ENCODE data around the gene CDA. TPM values are rescaled to one million over a fixed set of nuclear protein-coding genes. Genes with fewer than 3 reads are reported as not detected.

The CDA gene
- total and polyA plus RNA-seq, 10 of the 15 experiments (the other 5 are each of a cell fraction or from before 2014, with no cell fraction given): not detected

DNA sequence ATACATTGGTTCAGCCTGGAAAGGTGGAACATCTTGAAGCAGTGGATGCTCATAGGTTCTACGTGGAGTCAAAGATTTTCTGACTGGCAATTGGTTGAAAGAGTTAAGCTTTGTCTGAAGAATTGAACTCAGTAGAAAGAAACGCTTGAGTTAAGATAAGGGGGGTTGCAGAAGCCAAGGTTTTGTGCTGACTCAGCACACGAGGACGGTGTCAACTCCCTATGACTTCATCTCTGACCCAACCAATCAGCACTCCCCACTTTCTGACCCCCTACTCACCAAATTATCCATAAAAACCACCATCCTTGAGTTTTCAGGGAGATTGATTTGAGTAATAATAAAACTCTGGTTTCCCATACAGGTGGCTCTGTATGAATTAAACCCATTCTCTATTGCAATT, 41.8 kb downstream of the CDA start (continued):
- TF ChIP-seq, protein P1, sequence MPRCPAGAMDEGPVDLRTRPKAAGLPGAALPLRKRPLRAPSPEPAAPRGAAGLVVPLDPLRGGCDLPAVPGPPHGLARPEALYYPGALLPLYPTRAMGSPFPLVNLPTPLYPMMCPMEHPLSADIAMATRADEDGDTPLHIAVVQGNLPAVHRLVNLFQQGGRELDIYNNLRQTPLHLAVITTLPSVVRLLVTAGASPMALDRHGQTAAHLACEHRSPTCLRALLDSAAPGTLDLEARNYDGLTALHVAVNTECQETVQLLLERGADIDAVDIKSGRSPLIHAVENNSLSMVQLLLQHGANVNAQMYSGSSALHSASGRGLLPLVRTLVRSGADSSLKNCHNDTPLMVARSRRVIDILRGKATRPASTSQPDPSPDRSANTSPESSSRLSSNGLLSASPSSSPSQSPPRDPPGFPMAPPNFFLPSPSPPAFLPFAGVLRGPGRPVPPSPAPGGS (IDR thresholded peaks at IDR 0.05; ENCODE audit: borderline replicate concordance, insufficient read depth, low read depth, low read length, poor library complexity, severe bottlenecking): no peak
- no peak for TF ChIP-seq HDGF (IDR thresholded peaks at IDR 0.05)
- TF ChIP-seq MYC (IDR thresholded peaks at IDR 0.05; ENCODE audit: insufficient read depth, insufficient read length, insufficient replicate concordance, low read length, severe bottlenecking): no peak
- TF ChIP-seq BACH1 (IDR thresholded peaks at IDR 0.05; ENCODE audit: borderline replicate concordance): no peak
- no peak for TF ChIP-seq NRF1 (conservative IDR thresholded peaks at IDR 0.05; ENCODE audit: low read depth, low read length)
- TF ChIP-seq SRF (IDR thresholded peaks at IDR 0.05; ENCODE audit: low read depth in 2 of 2, low read length in 2 of 2): no peak
- no peak for TF ChIP-seq SUPT20H (IDR thresholded peaks at IDR 0.05; ENCODE audit: borderline replicate concordance, control insufficient read depth, low read depth, low read length)
- no peak for TF ChIP-seq MEF2B (IDR thresholded peaks at IDR 0.05; ENCODE audit: partially characterized antibody, poor library complexity, severe bottlenecking)

- Histone ChIP-seq H3K9me3 (replicated peaks; ENCODE audit: control insufficient read depth, insufficient read depth, low read length) (no peaks in the 10 kb centered on the region; the same call in 2 of the 3 replicates), H3K4me2 (ENCODE audit: control insufficient read depth, insufficient read depth) (no peak overlapping the region), H4K20me1 (ENCODE audit: control insufficient read depth, insufficient read depth) (no peaks in the 10 kb centered on the region), H3K27me3 (replicated peaks in 1 of 2; ENCODE audit: control insufficient read depth in 2 of 2, insufficient read depth in 2 of 2, low read length in 1 of 2) (no peaks in the 10 kb centered on the region), H3K9ac (ENCODE audit: control insufficient read depth, insufficient read depth, low read length) (no peak overlapping the region), H2AFZ (ENCODE audit: control insufficient read depth, low read depth, low read length) (no peak overlapping the region), H3K4me3 (no peak overlapping the region), H3K4me1 (ENCODE audit: control insufficient read depth, insufficient read depth, low read length) (peaks cover 8% of the 10 kb centered on the region; the same call in 1 of the 2 replicates), H3K79me2 (ENCODE audit: control insufficient read depth, insufficient read depth, low read length) (no peaks in the 10 kb centered on the region), H3K27ac (ENCODE audit: control insufficient read depth, insufficient read depth) (no peak overlapping the region), H3K36me3 (ENCODE audit: control insufficient read depth in 2 of 2, insufficient read depth in 2 of 2, low read length in 1 of 2) (no peaks in the 10 kb centered on the region)
- no peak for DNase-seq (ENCODE audit: low read depth, low spot score)
- no peak for FAIRE-seq
- POLR2A ChIA-PET: no interaction called here
- RAD21 ChIA-PET (ENCODE audit: unreplicated experiment): interaction anchor here (2.8 kb wide), 1 partner anchor 110 kb away, joined by 10 read pairs; no protein-coding TSS in a partner anchor
- ATAC-seq: no peak
- no TSS peak for BruUV-seq (replicated peaks)
- SMC1A ChIA-PET (ENCODE audit: uncharacterized antibody, unreplicated experiment): no interaction called here
- CTCF ChIA-PET: interaction anchor here (0.6 to 4.0 kb wide), 10 partner anchors 9 to 137 kb away, joined by 3 to 31 read pairs (median 4); partner anchors contain the start of gene DDOST
- 53% methylated on average over 3 of the region's 3 CpGs for WGBS (ENCODE audit: insufficient coverage, insufficient replicate concordance, low lambda C conversion rate, missing lambda C conversion rate)
- intact Hi-C loops (cut with micrococcal nuclease; ENCODE audit: unreplicated experiment): loop anchor here (10.0 kb wide), 1 partner anchor 418 kb away; no protein-coding TSS in a partner anchor
- in situ Hi-C loops (cut with MboI): no loop called here
- TF ChIP-seq FOXK2 (IDR thresholded peaks at IDR 0.05): no peak
- no peak for TF ChIP-seq BMI1 (IDR thresholded peaks at IDR 0.05; ENCODE audit: borderline replicate concordance)
- no peak for TF ChIP-seq NFYA (IDR thresholded peaks at IDR 0.05; ENCODE audit: borderline replicate concordance, low read depth, low read length)
- no peak for TF ChIP-seq NFIC (IDR thresholded peaks at IDR 0.05; ENCODE audit: low read depth, low read length)
- TF ChIP-seq MYC (IDR thresholded peaks at IDR 0.05; ENCODE audit: insufficient read depth, insufficient read length, insufficient replicate concordance, low read length, severe bottlenecking): no peak
- TF ChIP-seq, protein P2, sequence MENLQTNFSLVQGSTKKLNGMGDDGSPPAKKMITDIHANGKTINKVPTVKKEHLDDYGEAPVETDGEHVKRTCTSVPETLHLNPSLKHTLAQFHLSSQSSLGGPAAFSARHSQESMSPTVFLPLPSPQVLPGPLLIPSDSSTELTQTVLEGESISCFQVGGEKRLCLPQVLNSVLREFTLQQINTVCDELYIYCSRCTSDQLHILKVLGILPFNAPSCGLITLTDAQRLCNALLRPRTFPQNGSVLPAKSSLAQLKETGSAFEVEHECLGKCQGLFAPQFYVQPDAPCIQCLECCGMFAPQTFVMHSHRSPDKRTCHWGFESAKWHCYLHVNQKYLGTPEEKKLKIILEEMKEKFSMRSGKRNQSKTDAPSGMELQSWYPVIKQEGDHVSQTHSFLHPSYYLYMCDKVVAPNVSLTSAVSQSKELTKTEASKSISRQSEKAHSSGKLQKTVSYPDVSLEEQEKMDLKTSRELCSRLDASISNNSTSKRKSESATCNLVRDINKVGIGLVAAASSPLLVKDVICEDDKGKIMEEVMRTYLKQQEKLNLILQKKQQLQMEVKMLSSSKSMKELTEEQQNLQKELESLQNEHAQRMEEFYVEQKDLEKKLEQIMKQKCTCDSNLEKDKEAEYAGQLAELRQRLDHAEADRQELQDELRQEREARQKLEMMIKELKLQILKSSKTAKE (IDR thresholded peaks at IDR 0.05; ENCODE audit: low read depth, poor library complexity, severe bottlenecking): no peak
- TF ChIP-seq, protein P3, sequence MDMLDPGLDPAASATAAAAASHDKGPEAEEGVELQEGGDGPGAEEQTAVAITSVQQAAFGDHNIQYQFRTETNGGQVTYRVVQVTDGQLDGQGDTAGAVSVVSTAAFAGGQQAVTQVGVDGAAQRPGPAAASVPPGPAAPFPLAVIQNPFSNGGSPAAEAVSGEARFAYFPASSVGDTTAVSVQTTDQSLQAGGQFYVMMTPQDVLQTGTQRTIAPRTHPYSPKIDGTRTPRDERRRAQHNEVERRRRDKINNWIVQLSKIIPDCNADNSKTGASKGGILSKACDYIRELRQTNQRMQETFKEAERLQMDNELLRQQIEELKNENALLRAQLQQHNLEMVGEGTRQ (IDR thresholded peaks at IDR 0.05; ENCODE audit: borderline replicate concordance, low read depth, low read length): no peak
- TF ChIP-seq ASH2L (IDR thresholded peaks at IDR 0.05; ENCODE audit: borderline replicate concordance, low read depth): no peak
Observed at GRCh38 chr1:20632386-20632785, 43.5 kb downstream of the CDA start.
